GM06990 (cell line): ENCODE measurements around the gene GABBR2.
"Not testable (repeated sequence)": the region's sequence is repeated elsewhere in the genome, so short reads cannot be mapped to it uniquely, and the experiment has no call there.

Experiments used
- DNase-seq: peaks from one replicate; pipeline ENCODE4 v3.0.0-alpha.2; 2011; ENCODE audit not compliant: insufficient read length; ENCODE audit errors: extremely low read depth
- H3K27me3 ChIP-seq: replicated peaks from 2 replicates; pipeline ENCODE4 v1.6.0; 2011; ENCODE audit warnings: low read length; ENCODE audit not compliant: control insufficient read depth, insufficient read depth
- H3K36me3 ChIP-seq: 2 replicates; pipeline ENCODE4 v1.5.1; 2011; ENCODE audit warnings: low read length; ENCODE audit not compliant: control insufficient read depth, insufficient read depth
- H3K4me3 ChIP-seq: replicated peaks from 2 replicates; pipeline ENCODE4 v1.5.1; 2011; ENCODE audit warnings: low read depth, mild to moderate bottlenecking, control low read depth, low read length
- TF ChIP-seq, protein P1 (sequence below): IDR thresholded peaks from 2 replicates; pipeline ENCODE4 v1.5.1; 2011; ENCODE audit warnings: low read length, control low read depth, mild to moderate bottlenecking, inconsistent platforms; ENCODE audit not compliant: insufficient read depth, poor library complexity, severe bottlenecking

The GABBR2 gene

DNA sequence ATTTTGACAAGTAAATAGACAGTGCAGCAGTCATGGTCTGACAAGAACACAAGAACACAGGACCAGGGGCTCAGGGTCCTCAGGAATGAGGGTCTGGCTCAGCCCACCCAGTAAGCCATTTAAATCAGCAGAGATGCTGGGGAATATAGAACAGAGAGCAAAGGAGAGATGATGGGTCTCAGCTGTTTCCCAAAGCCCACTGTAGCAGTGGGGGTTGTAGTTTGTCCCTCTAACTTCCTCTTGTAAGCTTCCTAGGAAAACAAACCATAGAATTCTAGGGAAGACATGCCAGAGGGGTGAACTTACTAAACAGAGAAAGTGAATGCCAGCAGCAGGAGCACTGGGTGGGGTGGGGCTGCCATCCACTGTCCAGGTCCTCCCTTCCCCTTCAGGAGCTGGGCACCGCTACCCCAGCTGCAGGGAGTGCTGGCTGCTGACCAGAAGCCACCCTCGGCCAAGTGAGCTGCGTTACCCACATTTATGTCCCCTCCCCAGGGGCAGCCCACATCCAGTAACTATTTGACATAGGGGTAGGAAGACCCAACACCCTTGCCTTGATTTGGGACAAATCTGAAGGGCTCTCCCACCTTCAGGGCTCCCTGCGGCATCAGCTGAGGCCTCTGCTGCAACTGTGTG lies 41.6 kb downstream of the GABBR2 start:
- Histone ChIP-seq H3K27me3 (no peaks in the 10 kb centered on the region; the same call in 1 of the 2 replicates), H3K4me3 (no peak overlapping the region), H3K36me3 (no peaks in the 10 kb centered on the region)
- TF ChIP-seq, protein P1, sequence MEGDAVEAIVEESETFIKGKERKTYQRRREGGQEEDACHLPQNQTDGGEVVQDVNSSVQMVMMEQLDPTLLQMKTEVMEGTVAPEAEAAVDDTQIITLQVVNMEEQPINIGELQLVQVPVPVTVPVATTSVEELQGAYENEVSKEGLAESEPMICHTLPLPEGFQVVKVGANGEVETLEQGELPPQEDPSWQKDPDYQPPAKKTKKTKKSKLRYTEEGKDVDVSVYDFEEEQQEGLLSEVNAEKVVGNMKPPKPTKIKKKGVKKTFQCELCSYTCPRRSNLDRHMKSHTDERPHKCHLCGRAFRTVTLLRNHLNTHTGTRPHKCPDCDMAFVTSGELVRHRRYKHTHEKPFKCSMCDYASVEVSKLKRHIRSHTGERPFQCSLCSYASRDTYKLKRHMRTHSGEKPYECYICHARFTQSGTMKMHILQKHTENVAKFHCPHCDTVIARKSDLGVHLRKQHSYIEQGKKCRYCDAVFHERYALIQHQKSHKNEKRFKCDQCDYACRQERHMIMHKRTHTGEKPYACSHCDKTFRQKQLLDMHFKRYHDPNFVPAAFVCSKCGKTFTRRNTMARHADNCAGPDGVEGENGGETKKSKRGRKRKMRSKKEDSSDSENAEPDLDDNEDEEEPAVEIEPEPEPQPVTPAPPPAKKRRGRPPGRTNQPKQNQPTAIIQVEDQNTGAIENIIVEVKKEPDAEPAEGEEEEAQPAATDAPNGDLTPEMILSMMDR: no peak
- no peak for DNase-seq

DNA sequence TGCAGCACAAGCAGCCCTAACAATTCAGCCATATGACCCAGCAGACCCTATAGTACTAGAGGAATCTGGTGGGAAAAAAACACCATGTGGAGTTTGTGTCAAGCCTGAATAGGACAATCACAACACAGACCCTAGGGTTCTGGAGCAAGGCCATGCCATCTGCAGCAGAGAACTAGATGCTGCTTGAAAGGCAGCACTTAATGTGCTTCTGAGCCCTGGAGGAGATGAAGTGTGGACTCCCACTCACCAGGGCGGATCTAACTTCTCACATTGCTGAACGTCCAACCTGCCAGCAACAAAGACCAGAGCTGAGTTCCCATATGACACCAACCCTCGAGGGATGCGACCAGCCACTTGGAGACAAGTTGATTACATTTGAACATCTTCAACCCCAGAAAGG lies 43.2 kb downstream of the GABBR2 start:
- no peak for DNase-seq
- Histone ChIP-seq H3K4me3 (no peak overlapping the region), H3K27me3 (no peaks in the 10 kb centered on the region; the same call in 1 of the 2 replicates), H3K36me3 (no peaks in the 10 kb centered on the region)
- TF ChIP-seq, protein P1: no peak

DNA sequence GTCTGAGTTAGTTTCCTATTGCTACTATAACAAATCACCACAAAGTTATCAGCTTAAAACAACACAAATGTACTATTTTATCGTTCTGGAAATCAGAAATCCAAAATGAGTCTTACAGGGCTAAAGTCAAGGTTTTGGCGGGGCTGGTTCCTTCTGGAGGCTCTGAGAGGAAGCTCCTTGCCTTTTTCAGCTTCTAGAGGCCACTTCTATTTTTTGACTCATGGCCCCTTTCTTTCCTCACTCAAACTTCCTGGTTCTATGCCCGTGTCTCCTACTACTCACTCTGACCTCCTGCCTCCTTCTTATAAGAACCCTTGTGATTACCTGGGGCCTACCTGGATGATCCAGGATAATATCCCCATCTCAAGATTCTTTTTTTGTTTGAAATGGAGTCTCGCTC lies 48.2 kb downstream of the GABBR2 start:
- no peak for DNase-seq
- Histone ChIP-seq H3K4me3 (no peak overlapping the region), H3K27me3 (no peaks in the 10 kb centered on the region; the same call in 1 of the 2 replicates), H3K36me3 (no peaks in the 10 kb centered on the region)
- TF ChIP-seq, protein P1: no peak

DNA sequence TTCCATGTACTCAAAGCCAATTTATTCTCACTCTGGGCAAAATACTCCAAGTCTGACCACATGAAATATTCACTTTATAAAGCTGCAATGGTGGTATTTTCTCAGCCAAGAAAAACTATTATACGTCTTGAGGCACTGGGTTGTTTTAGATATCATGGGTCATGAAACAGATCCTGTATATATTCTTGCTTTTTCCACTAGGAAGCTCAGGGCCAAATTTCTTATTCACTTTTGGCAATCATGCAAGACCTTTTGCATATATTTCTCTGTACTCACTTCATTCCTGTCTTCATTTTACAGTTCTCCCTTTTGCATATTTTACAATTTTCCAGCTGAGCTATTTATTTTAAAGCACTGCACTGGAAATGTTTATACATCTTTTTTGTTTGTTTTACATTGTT lies 49.8 kb downstream of the GABBR2 start:
- TF ChIP-seq, protein P1: no peak
- Histone ChIP-seq H3K27me3 (no peaks in the 10 kb centered on the region; the same call in 1 of the 2 replicates), H3K4me3 (no peak overlapping the region), H3K36me3 (no peaks in the 10 kb centered on the region)
- DNase-seq: no peak

DNA sequence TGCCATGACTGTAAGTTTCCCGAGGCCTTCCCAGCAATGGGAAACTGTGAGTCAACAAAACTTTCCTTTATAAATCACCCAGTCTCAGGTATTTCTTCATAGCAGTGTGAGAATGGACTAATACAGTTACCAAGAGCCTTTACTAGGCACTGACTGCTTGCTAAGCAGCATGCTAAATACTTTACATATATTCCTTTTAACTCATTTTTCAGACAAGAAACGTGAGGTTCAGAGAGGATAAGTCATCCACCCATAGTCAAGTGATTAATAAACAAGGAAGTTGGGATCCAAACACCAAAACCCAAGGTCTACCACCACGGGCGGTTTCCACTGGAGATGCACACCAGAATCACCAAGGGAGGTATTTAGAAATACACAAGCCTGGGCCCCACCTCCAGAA lies 50.8 kb downstream of the GABBR2 start:
- TF ChIP-seq, protein P1: no peak
- no peak for DNase-seq
- Histone ChIP-seq H3K4me3 (no peak overlapping the region), H3K27me3 (no peaks in the 10 kb centered on the region; the same call in 1 of the 2 replicates), H3K36me3 (no peaks in the 10 kb centered on the region)

DNA sequence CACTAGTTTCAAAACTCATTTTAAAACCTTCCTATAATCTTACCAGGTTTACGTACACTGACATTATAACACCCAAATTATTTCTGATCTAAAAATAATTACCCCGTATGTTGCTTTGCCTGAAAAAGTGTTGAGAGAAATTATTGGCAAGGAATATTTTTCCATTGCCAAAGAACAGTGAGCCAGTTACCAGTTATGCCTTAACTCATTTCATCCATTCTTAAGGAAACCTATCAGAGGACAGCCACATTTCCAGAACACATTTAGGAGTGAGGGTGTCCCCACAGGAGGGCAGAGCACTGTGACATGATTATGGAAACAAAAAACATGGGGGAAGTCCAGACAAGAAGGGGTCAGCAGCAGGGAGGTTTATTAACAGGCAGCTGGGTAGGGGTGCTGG lies 52.2 kb downstream of the GABBR2 start:
- TF ChIP-seq, protein P1: no peak
- DNase-seq: no peak
- Histone ChIP-seq H3K36me3 (no peaks in the 10 kb centered on the region), H3K27me3 (no peaks in the 10 kb centered on the region), H3K4me3 (no peak overlapping the region)

DNA sequence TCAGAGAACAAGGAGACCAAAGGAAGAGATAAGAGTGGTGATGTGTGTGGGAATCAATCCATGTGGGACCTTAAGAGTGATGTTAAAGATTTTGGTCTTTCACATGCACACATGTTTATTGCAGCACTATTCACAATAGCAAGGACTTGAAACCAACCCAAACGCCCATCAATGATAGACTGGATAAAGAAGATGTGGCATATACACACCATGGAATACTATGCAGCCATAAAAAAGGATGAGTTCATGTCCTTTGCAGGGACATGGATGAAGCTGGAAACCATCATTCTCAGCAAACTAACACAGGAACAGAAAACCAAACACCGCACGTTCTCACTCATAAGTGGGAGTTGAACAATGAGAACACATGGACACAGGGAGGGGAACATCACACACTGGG lies 53.3 kb downstream of the GABBR2 start:
- H3K36me3 ChIP-seq, H3K4me3 ChIP-seq, DNase-seq, H3K27me3 ChIP-seq: not testable (repeated sequence)
